NCI-H2029 (cell line): ENCODE results near the gene CXCL16.
"Not testable (repeated sequence)": the region's sequence is repeated elsewhere in the genome, so short reads cannot be mapped to it uniquely, and the experiment has no call there.

ENCODE experiments used
- DNase-seq: peaks from one replicate; lab custom pipeline; 2025; lab: John Stamatoyannopoulos, UW

Gene CXCL16

GRCh38 chr17:4699401-4700056 is 40.2 kb downstream of the CXCL16 start:
- not testable (repeated sequence) for DNase-seq

DNA sequence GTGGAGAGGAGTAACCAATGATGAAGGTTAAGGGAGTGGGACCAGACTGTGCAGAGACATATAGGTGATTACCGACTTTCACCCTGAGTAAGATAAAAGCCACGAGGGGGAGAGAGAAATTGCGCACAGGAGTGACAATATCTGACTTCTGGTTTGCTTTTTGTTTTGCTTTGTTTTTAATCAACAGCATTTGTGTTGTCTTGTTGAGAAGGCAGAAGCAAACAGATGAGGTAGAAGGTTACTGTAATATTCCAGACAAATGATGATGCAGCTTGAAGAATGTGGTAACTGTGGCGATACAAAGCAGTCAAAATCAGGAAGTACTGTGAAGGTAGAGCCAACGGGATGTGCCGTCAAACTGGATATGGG is 43.3 kb downstream of the CXCL16 start:
- DNase-seq, result no peak

DNA sequence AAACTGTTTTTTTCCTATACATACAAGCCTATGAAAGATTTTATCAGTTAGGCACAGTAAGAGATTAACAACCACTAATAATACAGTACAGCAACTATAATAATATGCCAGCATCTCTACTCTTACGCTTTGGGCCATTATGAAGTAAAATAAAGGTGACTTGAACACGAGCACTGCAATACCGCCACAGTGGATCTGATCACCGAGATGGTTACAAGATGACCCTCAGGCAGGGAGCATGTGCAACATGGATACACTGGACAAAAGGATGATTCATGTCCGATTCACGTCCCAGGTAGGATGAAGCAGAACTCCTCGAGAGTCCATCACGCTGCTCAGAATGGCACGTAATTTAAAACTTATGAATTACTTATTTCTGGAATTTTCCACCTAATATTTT is 46.3 kb downstream of the CXCL16 start:
- no peak for DNase-seq

DNA sequence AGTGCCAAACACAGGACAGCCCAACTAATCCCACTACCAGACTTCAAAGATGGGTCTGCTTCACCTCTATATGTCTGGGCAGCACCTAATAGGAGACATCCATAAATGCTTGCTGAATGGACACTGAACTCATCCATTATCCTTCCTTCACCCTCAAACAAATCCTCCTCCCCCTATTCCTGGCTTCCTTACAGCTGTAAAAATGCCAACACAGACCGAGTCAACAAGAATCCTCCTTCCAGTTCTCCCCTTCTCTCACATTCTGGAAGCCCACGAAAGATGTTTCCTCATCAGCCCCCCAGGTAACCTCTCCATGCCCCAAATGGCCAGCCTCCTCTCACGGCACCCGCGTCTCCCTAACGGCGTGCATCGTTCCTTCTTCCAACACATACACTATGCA is 48.0 kb downstream of the CXCL16 start:
- no peak for DNase-seq

DNA sequence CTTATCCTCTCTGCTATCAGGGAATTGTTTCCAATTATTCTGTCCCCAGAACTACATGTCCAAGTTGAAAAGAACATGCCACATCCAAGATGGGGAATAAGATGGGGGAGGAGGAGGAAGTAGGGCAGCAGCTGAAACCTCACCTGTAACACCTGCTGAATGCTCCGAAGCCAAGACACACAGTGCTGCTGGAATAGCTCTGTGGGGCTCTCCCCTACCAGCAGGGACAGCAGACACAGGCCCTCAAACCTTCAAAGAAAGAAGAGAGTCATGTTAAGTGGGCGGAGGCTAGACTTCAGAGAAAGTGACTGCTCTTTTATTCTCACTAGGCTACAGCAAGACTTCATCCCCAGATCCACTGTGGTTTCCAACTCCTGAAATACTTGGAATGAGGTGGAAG is 49.0 kb downstream of the CXCL16 start:
- no peak for DNase-seq

DNA sequence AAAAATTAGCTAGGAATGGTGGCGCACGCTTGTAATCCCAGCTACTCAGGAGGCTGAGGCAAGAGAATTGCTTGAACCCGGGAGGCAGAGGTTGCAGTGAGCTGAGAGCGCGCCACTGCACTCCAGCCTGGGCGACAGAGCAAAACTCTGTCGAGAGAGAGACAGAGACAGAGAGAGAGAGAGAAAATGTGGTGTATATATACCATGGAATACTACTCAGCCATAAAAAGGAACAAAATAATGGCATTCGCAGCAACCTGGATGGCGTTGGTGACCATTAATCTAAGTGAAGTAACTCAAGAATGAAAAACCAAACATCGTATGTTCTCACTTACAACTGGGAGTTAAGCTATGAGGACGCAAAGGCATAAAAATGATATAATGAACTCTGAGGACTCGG is 49.9 kb downstream of the CXCL16 start:
- DNase-seq, result not testable (repeated sequence)

GRCh38 chr17:4683739-4684138 is 56.0 kb downstream of the CXCL16 start:
- not testable (repeated sequence) for DNase-seq
